B cell (primary cell): ENCODE results near the gene GGNBP2.

Experiments
- EZH2 ChIP-seq: IDR thresholded peaks from 2 replicates; pipeline ENCODE4 v1.6.1; 2012; ENCODE audit warnings: borderline replicate concordance, low read depth, mild to moderate bottlenecking, moderate library complexity, low read length; ENCODE audit not compliant: insufficient read depth, poor library complexity, severe bottlenecking
- TF ChIP-seq, protein P1 (sequence below): fragments of 200-600 bp; IDR thresholded peaks from one replicate; pipeline ENCODE4 v1.8.0; 2022; ENCODE audit warnings: antibody characterized with exemption, mild to moderate bottlenecking

- TF ChIP-seq, protein P1, sequence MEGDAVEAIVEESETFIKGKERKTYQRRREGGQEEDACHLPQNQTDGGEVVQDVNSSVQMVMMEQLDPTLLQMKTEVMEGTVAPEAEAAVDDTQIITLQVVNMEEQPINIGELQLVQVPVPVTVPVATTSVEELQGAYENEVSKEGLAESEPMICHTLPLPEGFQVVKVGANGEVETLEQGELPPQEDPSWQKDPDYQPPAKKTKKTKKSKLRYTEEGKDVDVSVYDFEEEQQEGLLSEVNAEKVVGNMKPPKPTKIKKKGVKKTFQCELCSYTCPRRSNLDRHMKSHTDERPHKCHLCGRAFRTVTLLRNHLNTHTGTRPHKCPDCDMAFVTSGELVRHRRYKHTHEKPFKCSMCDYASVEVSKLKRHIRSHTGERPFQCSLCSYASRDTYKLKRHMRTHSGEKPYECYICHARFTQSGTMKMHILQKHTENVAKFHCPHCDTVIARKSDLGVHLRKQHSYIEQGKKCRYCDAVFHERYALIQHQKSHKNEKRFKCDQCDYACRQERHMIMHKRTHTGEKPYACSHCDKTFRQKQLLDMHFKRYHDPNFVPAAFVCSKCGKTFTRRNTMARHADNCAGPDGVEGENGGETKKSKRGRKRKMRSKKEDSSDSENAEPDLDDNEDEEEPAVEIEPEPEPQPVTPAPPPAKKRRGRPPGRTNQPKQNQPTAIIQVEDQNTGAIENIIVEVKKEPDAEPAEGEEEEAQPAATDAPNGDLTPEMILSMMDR, result no peak
- TF ChIP-seq EZH2, result no peak
These were observed 57.5 kb downstream of the GGNBP2 start for GRCh38 chr17:36602030-36602748.
